ENCODE results near the gene EXOC3L4.
"Not testable (repeated sequence)": the region's sequence is repeated elsewhere in the genome, so short reads cannot be mapped to it uniquely, and the experiment has no call there.

EXOC3L4 gene

GRCh38 chr14:103105580-103106150 lies 11.1 kb downstream of the EXOC3L4 start:
- DNase-seq (ENCODE audit: low read depth), result no peak

DNA sequence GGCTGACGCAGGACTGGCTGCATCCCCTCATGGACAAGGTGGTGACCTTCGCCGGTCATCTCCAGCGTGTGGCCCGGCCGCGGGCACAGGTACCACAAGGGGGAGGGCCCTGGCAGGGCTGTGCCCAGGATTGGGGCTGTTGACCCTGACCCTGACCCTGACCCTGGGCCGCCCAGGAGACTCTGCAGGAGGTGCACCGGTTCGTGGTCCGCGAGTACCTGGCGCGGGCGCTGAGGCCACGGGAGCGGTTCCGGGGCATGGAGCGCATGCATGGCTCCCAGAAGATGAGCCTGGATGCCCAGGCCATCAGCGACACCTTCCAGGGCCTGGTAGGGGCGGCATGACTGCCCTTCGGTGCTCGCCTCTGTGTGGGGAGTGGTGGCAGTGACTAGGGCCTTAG lies 12.9 kb downstream of the EXOC3L4 start:
- DNase-seq (ENCODE audit: low read depth), result no peak

GRCh38 chr14:103107941-103108748 lies 13.6 kb downstream of the EXOC3L4 start:
- no peak for DNase-seq (ENCODE audit: low read depth)

GRCh38 chr14:103108749-103109207 lies 14.3 kb downstream of the EXOC3L4 start:
- DNase-seq (ENCODE audit: low read depth), result no peak

DNA sequence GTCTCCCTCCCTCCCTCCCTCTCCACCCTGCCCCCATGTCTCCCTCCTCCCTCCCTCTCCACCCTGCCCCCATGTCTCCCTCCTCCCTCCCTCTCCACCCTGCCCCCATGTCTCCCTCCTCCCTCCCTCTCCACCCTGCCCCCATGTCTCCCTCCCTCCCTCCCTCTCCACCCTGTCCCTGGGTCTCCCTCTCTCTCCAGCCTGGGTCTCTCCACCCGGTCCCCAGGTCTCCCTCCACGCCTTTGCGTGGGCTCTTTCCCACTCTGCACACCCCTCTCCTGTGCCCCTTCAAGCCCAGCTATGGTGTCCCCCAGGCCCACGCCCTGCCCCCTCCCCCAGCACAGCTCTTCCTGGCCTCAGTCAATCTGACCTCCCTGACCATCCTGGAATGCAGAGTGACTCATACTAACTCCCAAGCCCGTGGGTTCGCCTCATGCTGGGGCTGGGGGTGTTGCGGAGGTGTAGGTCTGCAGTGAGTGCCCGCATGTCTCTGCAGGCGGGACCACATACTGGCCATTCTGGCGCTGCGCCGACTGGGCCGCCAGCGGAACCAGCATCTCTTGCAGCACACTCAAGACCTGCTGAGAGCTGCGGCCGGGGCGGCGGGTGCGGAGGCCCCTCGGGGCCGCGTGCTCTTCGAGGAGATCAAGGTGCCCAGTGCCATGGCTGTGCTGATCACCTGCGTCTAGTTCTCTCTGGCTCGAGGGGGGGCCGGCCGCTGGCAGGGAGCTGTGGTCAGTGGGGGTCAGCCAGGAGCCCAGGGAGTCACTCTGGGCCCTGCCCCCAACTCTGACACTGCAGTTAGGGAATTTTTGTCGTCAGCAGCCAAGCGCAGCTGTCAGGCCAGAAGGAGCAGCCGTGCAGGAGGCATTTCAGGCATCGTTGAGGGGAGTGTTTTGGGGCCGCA lies 15.3 kb downstream of the EXOC3L4 start:
- no peak for DNase-seq (ENCODE audit: low read depth)

DNA sequence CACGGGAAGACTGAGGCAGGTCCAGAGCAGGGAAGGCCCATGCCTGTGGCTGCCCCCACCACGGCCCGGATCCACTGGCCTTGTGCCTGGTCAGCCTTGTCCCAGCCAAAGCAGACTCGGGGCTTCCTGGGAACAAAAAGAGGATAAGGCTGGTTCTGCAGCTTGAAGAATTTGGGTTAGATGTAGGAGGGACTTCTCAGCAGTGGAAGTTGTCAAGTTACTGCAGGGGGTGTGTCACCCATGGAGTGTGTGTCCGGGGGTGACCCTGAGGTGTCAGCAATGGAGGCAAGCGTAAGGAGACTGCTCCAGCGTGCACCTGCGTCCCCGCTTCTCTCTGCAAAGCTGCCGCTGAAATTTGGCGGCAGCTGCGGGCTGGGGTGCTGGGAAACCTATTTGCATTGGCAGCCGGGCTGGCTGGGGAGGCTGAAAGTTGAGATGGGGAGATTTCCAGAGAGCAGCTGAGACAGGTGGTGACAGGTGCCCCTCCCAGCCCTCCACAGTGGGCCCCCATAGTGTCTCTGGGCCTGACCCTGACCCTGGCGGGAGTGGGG lies 16.2 kb downstream of the EXOC3L4 start:
- no peak for DNase-seq (ENCODE audit: low read depth)

DNA sequence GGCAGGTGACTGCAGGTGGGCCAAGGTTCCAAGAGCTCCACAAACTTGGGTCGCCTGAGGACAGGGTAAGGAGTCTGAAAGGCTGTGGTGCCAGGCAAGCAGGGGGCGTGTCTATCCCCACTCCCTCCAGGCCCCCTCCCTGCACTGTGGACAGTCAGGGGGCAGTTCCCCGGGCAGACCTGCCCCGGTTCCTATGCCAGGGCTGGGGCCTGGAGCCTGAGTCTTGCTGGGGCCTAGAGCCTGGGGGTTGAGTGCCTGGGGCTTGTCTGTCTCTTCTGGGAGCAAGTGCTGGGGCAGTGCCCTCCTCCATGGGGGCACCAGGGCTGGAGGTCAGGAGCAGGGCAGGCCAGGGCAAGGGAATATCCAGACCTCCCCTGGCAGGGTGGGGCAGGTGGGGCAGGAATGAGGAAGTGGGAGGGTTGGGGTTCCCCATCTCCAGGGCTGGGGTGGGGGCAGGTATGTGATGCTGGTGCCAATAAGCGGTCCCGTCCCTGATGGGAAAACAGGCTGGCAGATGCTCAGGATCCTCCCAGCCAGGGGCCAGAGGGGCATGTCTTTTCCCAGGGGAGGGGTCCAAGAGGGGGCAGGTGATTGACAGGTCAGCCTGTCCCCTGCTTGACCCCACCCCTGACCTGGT lies 16.8 kb downstream of the EXOC3L4 start:
- no peak for DNase-seq (ENCODE audit: low read depth)

- DNase-seq (ENCODE audit: low read depth), result no peak
These were observed 18.1 kb downstream of the EXOC3L4 start for GRCh38 chr14:103112400-103113243.

- no peak for DNase-seq (ENCODE audit: low read depth)
These were observed 18.8 kb downstream of the EXOC3L4 start for GRCh38 chr14:103113303-103113702.

- DNase-seq (ENCODE audit: low read depth), result no peak
These were observed 19.2 kb downstream of the EXOC3L4 start for GRCh38 chr14:103113774-103114173.

- DNase-seq (ENCODE audit: low read depth), result not testable (repeated sequence)
These were observed 20.7 kb downstream of the EXOC3L4 start for GRCh38 chr14:103115086-103115679.

- no peak for DNase-seq (ENCODE audit: low read depth)
These were observed 21.5 kb downstream of the EXOC3L4 start for GRCh38 chr14:103115845-103116572.

DNA sequence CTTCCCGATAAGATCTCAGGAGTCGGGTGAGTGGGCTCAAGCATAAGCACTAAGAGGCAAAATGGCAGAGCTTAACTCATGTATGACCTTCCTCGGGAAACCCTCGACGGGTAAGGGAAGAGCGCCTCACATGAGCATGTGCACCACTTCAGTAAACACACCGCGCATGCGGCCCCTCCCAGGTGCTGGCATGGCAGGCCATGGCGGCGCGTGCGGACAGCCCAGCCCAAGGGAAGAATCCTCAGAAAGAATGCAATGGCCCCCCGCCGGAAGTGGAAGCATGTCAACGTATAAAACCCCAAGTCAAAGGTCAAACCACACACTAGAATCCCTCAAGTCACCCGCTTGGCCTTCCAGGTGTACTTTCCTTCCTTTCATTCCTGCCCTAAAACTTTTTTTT lies 22.1 kb downstream of the EXOC3L4 start:
- DNase-seq (ENCODE audit: low read depth), result no peak

GRCh38 chr14:103117499-103117898 lies 23.0 kb downstream of the EXOC3L4 start:
- not testable (repeated sequence) for DNase-seq (ENCODE audit: low read depth)

DNA sequence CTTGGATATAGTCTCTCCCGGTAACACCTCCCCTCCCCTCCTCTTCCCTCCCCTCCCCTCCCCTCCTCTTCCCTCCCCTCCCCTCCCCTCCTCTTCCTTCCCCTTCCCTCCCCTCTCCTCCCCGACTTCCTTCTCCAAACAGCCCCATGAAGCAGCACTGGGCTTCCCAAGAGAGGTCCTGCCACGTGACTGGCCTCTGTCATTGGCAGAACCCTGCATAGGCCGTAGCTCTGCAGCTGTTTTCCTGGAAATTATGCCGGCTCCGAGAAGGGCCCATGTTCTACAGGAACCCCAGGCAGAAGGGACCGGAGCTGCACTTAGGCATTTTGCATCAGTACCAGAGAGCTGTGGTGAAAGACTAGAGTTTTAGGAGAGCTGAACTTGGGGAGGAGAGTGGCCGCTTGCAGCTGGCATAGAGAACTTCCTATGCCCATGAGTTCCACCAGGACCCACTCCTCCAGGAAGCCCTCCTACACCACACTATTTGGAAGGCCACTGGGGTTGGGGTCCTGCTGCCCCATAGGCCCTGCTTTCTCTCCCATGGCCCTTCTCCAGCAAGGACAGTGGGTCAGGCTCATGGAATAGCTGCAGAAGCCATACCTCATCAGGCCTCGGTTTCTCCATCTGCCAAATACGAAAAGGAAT lies 23.6 kb downstream of the EXOC3L4 start:
- no peak for DNase-seq (ENCODE audit: low read depth)

- DNase-seq (ENCODE audit: low read depth), result no peak
These were observed 24.3 kb downstream of the EXOC3L4 start for GRCh38 chr14:103118663-103119404.

- not testable (repeated sequence) for DNase-seq (ENCODE audit: low read depth)
These were observed 25.0 kb downstream of the EXOC3L4 start for GRCh38 chr14:103119527-103119926.

- no peak for DNase-seq (ENCODE audit: low read depth)
These were observed 26.8 kb downstream of the EXOC3L4 start for GRCh38 chr14:103121121-103121845.

Measured in T follicular helper cell (primary cell).